GM12878 (cell line): ENCODE data around the gene LMF1. TPM values are rescaled to one million over a fixed set of nuclear protein-coding genes. Genes with fewer than 3 reads are reported as not detected.

Experiments used
- ATAC-seq: fragments of 200-7000 bp; cut with Tn5 transposase; 3 replicates; pipeline ENCODE4 v1.9.1; 2020; ENCODE audit warnings: mild to moderate bottlenecking, moderate library complexity
- BruUV-seq: library from RNA; stranded (reverse); fragments of 400-500 nt; replicated peaks from 2 replicates; lab custom pipeline; 2021; lab: Mats Ljungman, UMichigan
- CTCF ChIA-PET: fragments of 300-600 bp; sonication (Branson Sonifier 250); formaldehyde crosslinking; extraction: SDS; loops from one replicate; lab custom pipeline; 2021; ENCODE audit warnings: inconsistent platforms; lab: Yijun Ruan, JAX
- POLR2A ChIA-PET: fragments of 350-600 bp; formaldehyde crosslinking; extraction: SDS; loops from one replicate; lab custom pipeline; 2021; ENCODE audit warnings: inconsistent platforms; lab: Charles Lee
- RAD21 ChIA-PET: fragments of 300-600 bp; sonication (Branson Sonifier 250); formaldehyde crosslinking; loops from one replicate; lab custom pipeline; 2023; ENCODE audit warnings: antibody characterized with exemption; ENCODE audit not compliant: unreplicated experiment; lab: Charles Lee
- SMC1A ChIA-PET: fragments of 300-600 bp; sonication (Branson Sonifier 250); formaldehyde crosslinking; loops from one replicate; lab custom pipeline; 2023; ENCODE audit not compliant: unreplicated experiment, uncharacterized antibody; lab: Charles Lee
- DNase-seq: peaks from one replicate; pipeline ENCODE4 v3.0.0-alpha.2; 2011; ENCODE audit warnings: low read depth, low spot score
- FAIRE-seq: peaks from 3 replicates; lab custom pipeline; 2011; peaks lifted over from hg19 to GRCh38; lab: Jason Lieb, UNC
- H2AFZ ChIP-seq: 2 replicates; pipeline ENCODE4 v1.6.0; 2011; ENCODE audit warnings: low read depth, low read length, control low read depth; ENCODE audit not compliant: control insufficient read depth
- H3K27ac ChIP-seq: 2 replicates; pipeline ENCODE4 v1.5.1; 2011; ENCODE audit warnings: control low read depth; ENCODE audit not compliant: control insufficient read depth, insufficient read depth
- H3K27me3 ChIP-seq, 2 experiments: replicated peaks in 1 of 2; 2 replicates each; pipeline versions ENCODE4 v1.6.0 to v1.6.1; 2011; ENCODE audit warnings: low read length in 1 of 2; ENCODE audit not compliant: control insufficient read depth in 2 of 2, insufficient read depth in 2 of 2
- H3K36me3 ChIP-seq, 2 experiments: 2 replicates each; pipeline ENCODE4 v1.5.1; 2011; ENCODE audit warnings: low read length in 1 of 2; ENCODE audit not compliant: control insufficient read depth in 2 of 2, insufficient read depth in 2 of 2
- H3K4me1 ChIP-seq: 2 replicates; pipeline ENCODE4 v1.6.1; 2011; ENCODE audit warnings: mild to moderate bottlenecking, low read length, moderate library complexity, mixed read lengths; ENCODE audit not compliant: control insufficient read depth, insufficient read depth
- H3K4me2 ChIP-seq: 2 replicates; pipeline ENCODE4 v1.6.0; 2011; ENCODE audit warnings: control low read depth; ENCODE audit not compliant: control insufficient read depth, insufficient read depth
- H3K4me3 ChIP-seq: fragments of 200-600 bp; sonication (generic); 2 replicates; pipeline ENCODE4 v1.5.1; 2016
- H3K79me2 ChIP-seq: 2 replicates; pipeline ENCODE4 v1.6.0; 2011; ENCODE audit warnings: low read length; ENCODE audit not compliant: control insufficient read depth, insufficient read depth
- H3K9ac ChIP-seq: 2 replicates; pipeline ENCODE4 v1.8.0; 2011; ENCODE audit warnings: low read length, control low read depth, mixed read lengths; ENCODE audit not compliant: control insufficient read depth, insufficient read depth
- H3K9me3 ChIP-seq: replicated peaks from 3 replicates; pipeline ENCODE4 v1.5.1; 2011; ENCODE audit warnings: mild to moderate bottlenecking, low read length; ENCODE audit not compliant: control insufficient read depth, insufficient read depth
- H4K20me1 ChIP-seq: 2 replicates; pipeline ENCODE4 v1.6.0; 2011; ENCODE audit not compliant: control insufficient read depth, insufficient read depth
- NFIC ChIP-seq: IDR thresholded peaks from 2 replicates; pipeline ENCODE4 v1.6.1; 2012; ENCODE audit warnings: low read depth, mild to moderate bottlenecking, inconsistent platforms, low read length, moderate library complexity
- PAX8 ChIP-seq: fragments of 450-650 bp; IDR thresholded peaks from 2 replicates; pipeline ENCODE4 v1.6.1; 2017; ENCODE audit warnings: mild to moderate bottlenecking, moderate library complexity
- SPI1 ChIP-seq: IDR thresholded peaks from 2 replicates; pipeline ENCODE4 v1.6.1; 2011; ENCODE audit warnings: low read depth, mild to moderate bottlenecking, low read length, moderate library complexity, borderline replicate concordance; ENCODE audit not compliant: insufficient read depth
- TBL1XR1 ChIP-seq: IDR thresholded peaks from 2 replicates; pipeline ENCODE4 v1.6.1; 2012; ENCODE audit warnings: low read depth, low read length, improper control_type of control experiment
- ZBTB11 ChIP-seq: fragments of 450-650 bp; formaldehyde crosslinking; IDR thresholded peaks from 2 replicates; pipeline ENCODE4 v1.5.0; 2022; ENCODE audit warnings: mild to moderate bottlenecking, missing genetic modification characterization
- WGBS: methylation state at CpG from one replicate; pipeline ENCODE4 v1.1.6; 2016; ENCODE audit warnings: low lambda C conversion rate; ENCODE audit not compliant: insufficient replicate concordance, insufficient coverage; ENCODE audit errors: missing lambda C conversion rate; 5-methylcytosine and 5-hydroxymethylcytosine counted together
- in situ Hi-C: fragments of 300-500 bp; cut with MboI; formaldehyde crosslinking; loops from 9 replicates; pipeline ENCODE4 v1.14.3; 2018; ENCODE audit warnings: mixed read lengths
- intact Hi-C: fragments of 100-400 bp; cut with micrococcal nuclease; formaldehyde crosslinking; loops from one replicate; pipeline ENCODE4 v1.14.2; 2022; ENCODE audit not compliant: unreplicated experiment
- polyA plus RNA-seq, 11 experiments: library from polyadenylated mRNA; depleted of rRNA in 4 of 11; unstranded in 6 of 11; stranded (reverse) in 5 of 11; fragments of >200 nt; fragmentation: Nextera tagmentation in 4 of 11; fragmentation: Illumina TruSeq in 1 of 11; extraction: Ambion mirVana in 4 of 11; extraction: Trizol in 1 of 11; gene quantifications; 1 replicate in 1 of 11; 2 replicates in 10 of 11; pipeline versions ENCODE4 v1.2.1 to v1.2.3, GENCODE V29; 2011 to 2016; ENCODE audit warnings: inconsistent platforms in 2 of 11, missing spikeins in 2 of 11, low read depth in 1 of 11
- total RNA-seq, 4 experiments: library from RNA; depleted of rRNA in 3 of 4; stranded (reverse); fragments of >200 nt in 3 of 4; fragmentation: Illumina TruSeq in 1 of 4; extraction: Trizol in 1 of 4; gene quantifications; 2 replicates each; pipeline versions ENCODE4 v1.2.1 to v1.2.3, GENCODE V29; 2013 to 2021

The LMF1 gene
- total and polyA plus RNA-seq, 10 of the 15 experiments (the other 5 are each of a cell fraction or from before 2014, with no cell fraction given) = 0.18 to 3.2 (median 1.4) TPM; not detected in 1

DNA sequence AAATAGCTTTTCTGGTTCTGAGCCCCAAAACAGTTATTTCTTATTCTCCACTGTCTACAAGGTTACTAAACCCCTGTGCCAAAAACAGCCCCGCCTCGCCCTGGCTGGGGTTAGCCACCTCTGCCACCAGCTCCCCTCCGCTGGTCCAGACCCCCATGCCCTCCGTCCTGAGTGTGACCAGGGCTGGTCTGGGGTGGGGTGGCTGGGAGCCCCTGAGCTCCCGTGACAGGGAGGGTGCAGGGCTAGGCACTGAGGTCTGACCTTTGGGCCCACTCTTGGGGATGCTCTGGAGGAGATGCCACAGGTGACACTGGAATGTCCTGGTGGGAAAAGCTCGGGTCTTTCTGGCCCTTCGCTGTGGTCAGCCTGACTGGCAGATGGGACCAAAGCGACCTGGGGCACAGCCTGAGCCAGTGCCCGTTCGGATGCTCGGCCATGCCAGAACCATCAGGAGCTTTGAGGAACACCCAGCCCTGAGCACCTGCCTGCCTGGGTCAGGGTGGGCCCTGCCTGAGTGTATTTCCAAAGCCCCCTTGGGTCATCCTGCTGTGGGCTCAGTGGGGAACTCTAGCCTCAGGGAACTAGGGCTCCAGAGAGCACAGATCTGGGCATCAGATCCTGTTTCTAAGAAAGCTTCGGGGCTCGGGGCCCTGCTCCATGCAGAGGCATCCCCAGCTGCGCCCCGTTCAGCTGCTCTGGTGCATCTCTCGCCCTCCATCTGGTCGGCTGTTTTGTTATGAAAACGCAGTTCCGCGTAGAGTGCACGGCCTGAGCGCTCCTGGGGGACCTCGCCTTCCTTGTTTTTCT, 98.1 kb downstream of the LMF1 start:
- H4K20me1 ChIP-seq = no peaks in the 10 kb centered on the region
- in situ Hi-C loops (no loop called here), intact Hi-C loops (no loop called here)
- H2AFZ ChIP-seq = no peak overlapping the region
- H3K9ac ChIP-seq = no peak overlapping the region
- CTCF ChIA-PET = no interaction called here
- RAD21 ChIA-PET = no interaction called here
- H3K27ac ChIP-seq = no peak overlapping the region
- FAIRE-seq (no peak), ATAC-seq (no peak), DNase-seq (no peak)
- H3K4me1 ChIP-seq = no peaks in the 10 kb centered on the region
- H3K4me3 ChIP-seq = no peak overlapping the region
- H3K79me2 ChIP-seq = no peaks in the 10 kb centered on the region
- WGBS = 31% methylated on average over 23 of the region's 23 CpGs
- no peaks in the 10 kb centered on the region for H3K27me3 ChIP-seq
- no peak overlapping the region for H3K4me2 ChIP-seq
- H3K36me3 ChIP-seq = no peaks in the 10 kb centered on the region
- POLR2A ChIA-PET = interaction anchor here (0.6 kb wide), 1 partner anchor 34 kb away, joined by 3 read pairs; no protein-coding TSS in a partner anchor
- BruUV-seq = no TSS peak
- TF ChIP-seq SPI1 (no peak), ZBTB11 (no peak), TBL1XR1 (no peak), PAX8 (no peak), NFIC (no peak)
- no peaks in the 10 kb centered on the region; the same call in 2 of the 3 replicates for H3K9me3 ChIP-seq
- SMC1A ChIA-PET = no interaction called here
